Tracheal epithelial cell (primary cell): ENCODE data around the gene IBTK. TPM values are rescaled to one million over a fixed set of nuclear protein-coding genes. Genes with fewer than 3 reads are reported as not detected.

Experiments
- total RNA-seq: library from RNA; depleted of rRNA; stranded (reverse); fragments of >200 nt; gene quantifications from 2 replicates; pipeline ENCODE4 v1.2.1, GENCODE V29; 2014

Gene IBTK, protein sequence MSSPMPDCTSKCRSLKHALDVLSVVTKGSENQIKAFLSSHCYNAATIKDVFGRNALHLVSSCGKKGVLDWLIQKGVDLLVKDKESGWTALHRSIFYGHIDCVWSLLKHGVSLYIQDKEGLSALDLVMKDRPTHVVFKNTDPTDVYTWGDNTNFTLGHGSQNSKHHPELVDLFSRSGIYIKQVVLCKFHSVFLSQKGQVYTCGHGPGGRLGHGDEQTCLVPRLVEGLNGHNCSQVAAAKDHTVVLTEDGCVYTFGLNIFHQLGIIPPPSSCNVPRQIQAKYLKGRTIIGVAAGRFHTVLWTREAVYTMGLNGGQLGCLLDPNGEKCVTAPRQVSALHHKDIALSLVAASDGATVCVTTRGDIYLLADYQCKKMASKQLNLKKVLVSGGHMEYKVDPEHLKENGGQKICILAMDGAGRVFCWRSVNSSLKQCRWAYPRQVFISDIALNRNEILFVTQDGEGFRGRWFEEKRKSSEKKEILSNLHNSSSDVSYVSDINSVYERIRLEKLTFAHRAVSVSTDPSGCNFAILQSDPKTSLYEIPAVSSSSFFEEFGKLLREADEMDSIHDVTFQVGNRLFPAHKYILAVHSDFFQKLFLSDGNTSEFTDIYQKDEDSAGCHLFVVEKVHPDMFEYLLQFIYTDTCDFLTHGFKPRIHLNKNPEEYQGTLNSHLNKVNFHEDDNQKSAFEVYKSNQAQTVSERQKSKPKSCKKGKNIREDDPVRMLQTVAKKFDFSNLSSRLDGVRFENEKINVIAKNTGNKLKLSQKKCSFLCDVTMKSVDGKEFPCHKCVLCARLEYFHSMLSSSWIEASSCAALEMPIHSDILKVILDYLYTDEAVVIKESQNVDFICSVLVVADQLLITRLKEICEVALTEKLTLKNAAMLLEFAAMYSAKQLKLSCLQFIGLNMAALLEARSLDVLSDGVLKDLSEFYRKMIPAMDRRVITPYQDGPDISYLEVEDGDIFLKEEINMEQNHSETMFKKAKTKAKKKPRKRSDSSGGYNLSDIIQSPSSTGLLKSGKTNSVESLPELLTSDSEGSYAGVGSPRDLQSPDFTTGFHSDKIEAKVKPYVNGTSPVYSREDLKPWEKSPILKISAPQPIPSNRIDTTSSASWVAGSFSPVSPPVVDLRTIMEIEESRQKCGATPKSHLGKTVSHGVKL (N-terminal part only)
- total RNA-seq = 56.1 and 68.0 TPM in 2 replicates

DNA sequence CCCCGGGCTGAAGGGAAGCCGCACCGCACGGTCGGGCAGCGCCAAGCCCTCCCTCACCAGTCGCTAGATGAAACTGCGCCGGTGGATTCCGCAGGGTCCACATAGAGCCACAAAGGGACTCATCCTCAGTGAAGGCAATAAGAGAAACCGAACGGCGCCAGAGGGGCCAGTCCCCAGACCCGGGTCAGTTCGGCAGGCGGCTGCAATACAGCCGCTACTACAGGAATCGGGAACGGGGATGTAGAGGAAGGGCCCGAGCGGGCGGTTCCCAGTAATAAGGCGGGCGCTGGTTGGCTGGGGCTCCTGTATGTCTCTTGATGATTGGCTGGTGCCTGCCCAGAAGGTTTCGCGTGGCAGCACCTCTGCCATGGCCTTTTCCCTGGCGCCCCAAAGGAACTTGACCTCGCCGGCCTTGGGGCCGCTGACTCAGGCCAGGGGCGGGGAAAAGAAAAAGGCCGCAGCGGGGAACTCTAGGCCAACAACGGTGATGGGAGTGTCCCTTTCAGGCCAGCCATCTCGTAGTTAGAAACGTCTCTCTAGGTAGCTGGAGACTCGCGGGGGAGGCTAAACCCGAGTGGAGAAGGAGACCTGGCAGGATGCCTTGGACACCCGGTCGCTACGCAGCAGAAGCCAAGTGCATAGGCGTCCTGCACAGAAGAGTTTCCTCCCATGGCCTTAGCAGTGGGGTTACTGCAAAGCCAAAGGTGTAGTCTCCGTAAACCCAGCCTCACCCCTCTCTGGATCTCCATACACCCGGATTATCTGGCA lies at the start of gene IBTK:
Gene IBTK, minus strand, starts transcription at position 240 of the 768 bp plus-strand sequence. CDS start 7,258 bp downstream, outside the sequence.

Other genes with a start within 250 kb of the IBTK start
- gene TPBG, start 116.1 kb upstream of the IBTK start, total RNA-seq = 122 and 221 TPM in 2 replicates